Measurements from ENCODE around the gene CFAP74.

GRCh38 chr1:1971017-1971416, 32.6 kb downstream of the CFAP74 start:
- TF ChIP-seq CTCF (optimal IDR thresholded peaks at IDR 0.05 in 1 of 3, IDR thresholded peaks at IDR 0.05 in 1 of 3, conservative IDR thresholded peaks at IDR 0.05 in 1 of 3; ENCODE audit: extremely low read depth in 1 of 3, insufficient read depth in 2 of 3, low read length in 3 of 3): no peak
- TF ChIP-seq EZH2 (IDR thresholded peaks at IDR 0.05; ENCODE audit: low read length): no peak
